ENCODE results near the gene CISD2. TPM values are rescaled to one million over a fixed set of nuclear protein-coding genes. Genes with fewer than 3 reads are reported as not detected.

The CISD2 gene
- total and polyA plus RNA-seq, 2 experiments from 2014 or later: 34.1 to 102 TPM

DNA sequence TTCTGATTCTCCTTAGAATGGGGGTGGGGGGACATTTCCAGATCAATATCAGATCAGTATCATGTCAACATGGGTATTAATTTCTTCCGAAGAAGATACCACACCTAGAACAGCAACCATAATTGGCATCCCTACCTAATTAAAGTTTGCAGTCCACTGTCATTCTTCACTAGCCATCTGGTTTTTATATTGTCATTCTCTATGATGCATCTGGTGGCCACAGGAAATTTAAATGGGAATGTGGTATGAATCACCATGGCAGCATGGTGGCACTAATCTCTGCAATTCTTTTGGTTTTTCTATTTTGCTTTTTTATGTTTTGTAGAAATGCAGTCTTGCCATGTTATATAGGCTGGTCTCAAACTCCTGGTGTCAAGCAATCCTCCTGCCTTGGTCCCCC lies 24.9 kb upstream of the CISD2 start:
- no peaks in the 10 kb centered on the region for H3K4me1 Mint-ChIP-seq
- Histone ChIP-seq H3K4me2 (no peak overlapping the region), H3F3A (replicated peaks; ENCODE audit: low read depth) (no peaks in the 10 kb centered on the region), H2AFZ (no peak overlapping the region), H3K36me3 (ENCODE audit: insufficient read depth) (no peaks in the 10 kb centered on the region), H3K4me3 (no peak overlapping the region), H3K4me1 (ENCODE audit: insufficient read depth) (no peaks in the 10 kb centered on the region), H3K79me2 (replicated peaks; ENCODE audit: insufficient read depth) (no peaks in the 10 kb centered on the region; the same call in 1 of the 2 replicates), H3K27ac (ENCODE audit: low read depth) (no peak overlapping the region), H4K20me1 (replicated peaks; ENCODE audit: insufficient read depth) (no peaks in the 10 kb centered on the region; the same call in none of the 2 replicates), H3K9me2 (ENCODE audit: insufficient read depth) (0 out of 2 replicates have a peak, but pooled peaks cover 5% of the 10 kb centered on the region), H3K27me3 (ENCODE audit: insufficient read depth) (no peaks in the 10 kb centered on the region)
- no peaks in the 10 kb centered on the region for H3K9me3 Mint-ChIP-seq
- H3K36me3 Mint-ChIP-seq (ENCODE audit: low read depth): peaks cover 7% of the 10 kb centered on the region; the same call in 2 of the 3 replicates
- H3K27ac Mint-ChIP-seq: no peak overlapping the region
- DNase-seq (ENCODE audit: low spot score) (no peak), ATAC-seq (no peak)
- peaks cover 10% of the 10 kb centered on the region for H3K27me3 Mint-ChIP-seq (ENCODE audit: insufficient read depth, low read depth, poor library complexity)
- no peak overlapping the region for H3K4me3 Mint-ChIP-seq
- TF ChIP-seq, protein P1, sequence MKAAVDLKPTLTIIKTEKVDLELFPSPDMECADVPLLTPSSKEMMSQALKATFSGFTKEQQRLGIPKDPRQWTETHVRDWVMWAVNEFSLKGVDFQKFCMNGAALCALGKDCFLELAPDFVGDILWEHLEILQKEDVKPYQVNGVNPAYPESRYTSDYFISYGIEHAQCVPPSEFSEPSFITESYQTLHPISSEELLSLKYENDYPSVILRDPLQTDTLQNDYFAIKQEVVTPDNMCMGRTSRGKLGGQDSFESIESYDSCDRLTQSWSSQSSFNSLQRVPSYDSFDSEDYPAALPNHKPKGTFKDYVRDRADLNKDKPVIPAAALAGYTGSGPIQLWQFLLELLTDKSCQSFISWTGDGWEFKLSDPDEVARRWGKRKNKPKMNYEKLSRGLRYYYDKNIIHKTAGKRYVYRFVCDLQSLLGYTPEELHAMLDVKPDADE (IDR thresholded peaks at IDR 0.05): no peak
- TF ChIP-seq ZNF114 (CRISPR knock-in tag; IDR thresholded peaks at IDR 0.05) (no peak), EZH2 (IDR thresholded peaks at IDR 0.05; ENCODE audit: low read depth, unreplicated experiment) (no peak), STAT1 (IDR thresholded peaks at IDR 0.05; ENCODE audit: unreplicated experiment) (no peak), POLR2AphosphoS5 (IDR thresholded peaks at IDR 0.05; ENCODE audit: low read depth) (no peak), CREB1 (CRISPR knock-in tag; IDR thresholded peaks at IDR 0.05; ENCODE audit: low read depth) (no peak), NANOG (IDR thresholded peaks at IDR 0.05; ENCODE audit: borderline replicate concordance) (no peak), JUNB (IDR thresholded peaks at IDR 0.05; ENCODE audit: unreplicated experiment) (no peak), EZH2phosphoT487 (IDR thresholded peaks at IDR 0.05; ENCODE audit: unreplicated experiment) (no peak), ZNF331 (CRISPR knock-in tag; IDR thresholded peaks at IDR 0.05; ENCODE audit: low read depth) (no peak)
- TF ChIP-seq, protein P2, sequence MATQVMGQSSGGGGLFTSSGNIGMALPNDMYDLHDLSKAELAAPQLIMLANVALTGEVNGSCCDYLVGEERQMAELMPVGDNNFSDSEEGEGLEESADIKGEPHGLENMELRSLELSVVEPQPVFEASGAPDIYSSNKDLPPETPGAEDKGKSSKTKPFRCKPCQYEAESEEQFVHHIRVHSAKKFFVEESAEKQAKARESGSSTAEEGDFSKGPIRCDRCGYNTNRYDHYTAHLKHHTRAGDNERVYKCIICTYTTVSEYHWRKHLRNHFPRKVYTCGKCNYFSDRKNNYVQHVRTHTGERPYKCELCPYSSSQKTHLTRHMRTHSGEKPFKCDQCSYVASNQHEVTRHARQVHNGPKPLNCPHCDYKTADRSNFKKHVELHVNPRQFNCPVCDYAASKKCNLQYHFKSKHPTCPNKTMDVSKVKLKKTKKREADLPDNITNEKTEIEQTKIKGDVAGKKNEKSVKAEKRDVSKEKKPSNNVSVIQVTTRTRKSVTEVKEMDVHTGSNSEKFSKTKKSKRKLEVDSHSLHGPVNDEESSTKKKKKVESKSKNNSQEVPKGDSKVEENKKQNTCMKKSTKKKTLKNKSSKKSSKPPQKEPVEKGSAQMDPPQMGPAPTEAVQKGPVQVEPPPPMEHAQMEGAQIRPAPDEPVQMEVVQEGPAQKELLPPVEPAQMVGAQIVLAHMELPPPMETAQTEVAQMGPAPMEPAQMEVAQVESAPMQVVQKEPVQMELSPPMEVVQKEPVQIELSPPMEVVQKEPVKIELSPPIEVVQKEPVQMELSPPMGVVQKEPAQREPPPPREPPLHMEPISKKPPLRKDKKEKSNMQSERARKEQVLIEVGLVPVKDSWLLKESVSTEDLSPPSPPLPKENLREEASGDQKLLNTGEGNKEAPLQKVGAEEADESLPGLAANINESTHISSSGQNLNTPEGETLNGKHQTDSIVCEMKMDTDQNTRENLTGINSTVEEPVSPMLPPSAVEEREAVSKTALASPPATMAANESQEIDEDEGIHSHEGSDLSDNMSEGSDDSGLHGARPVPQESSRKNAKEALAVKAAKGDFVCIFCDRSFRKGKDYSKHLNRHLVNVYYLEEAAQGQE (IDR thresholded peaks at IDR 0.05; ENCODE audit: unreplicated experiment): no peak
- TF ChIP-seq, protein P3, sequence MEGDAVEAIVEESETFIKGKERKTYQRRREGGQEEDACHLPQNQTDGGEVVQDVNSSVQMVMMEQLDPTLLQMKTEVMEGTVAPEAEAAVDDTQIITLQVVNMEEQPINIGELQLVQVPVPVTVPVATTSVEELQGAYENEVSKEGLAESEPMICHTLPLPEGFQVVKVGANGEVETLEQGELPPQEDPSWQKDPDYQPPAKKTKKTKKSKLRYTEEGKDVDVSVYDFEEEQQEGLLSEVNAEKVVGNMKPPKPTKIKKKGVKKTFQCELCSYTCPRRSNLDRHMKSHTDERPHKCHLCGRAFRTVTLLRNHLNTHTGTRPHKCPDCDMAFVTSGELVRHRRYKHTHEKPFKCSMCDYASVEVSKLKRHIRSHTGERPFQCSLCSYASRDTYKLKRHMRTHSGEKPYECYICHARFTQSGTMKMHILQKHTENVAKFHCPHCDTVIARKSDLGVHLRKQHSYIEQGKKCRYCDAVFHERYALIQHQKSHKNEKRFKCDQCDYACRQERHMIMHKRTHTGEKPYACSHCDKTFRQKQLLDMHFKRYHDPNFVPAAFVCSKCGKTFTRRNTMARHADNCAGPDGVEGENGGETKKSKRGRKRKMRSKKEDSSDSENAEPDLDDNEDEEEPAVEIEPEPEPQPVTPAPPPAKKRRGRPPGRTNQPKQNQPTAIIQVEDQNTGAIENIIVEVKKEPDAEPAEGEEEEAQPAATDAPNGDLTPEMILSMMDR (conservative IDR thresholded peaks at IDR 0.05; ENCODE audit: low read depth in 2 of 2): no peak
- TF ChIP-seq, protein P4, sequence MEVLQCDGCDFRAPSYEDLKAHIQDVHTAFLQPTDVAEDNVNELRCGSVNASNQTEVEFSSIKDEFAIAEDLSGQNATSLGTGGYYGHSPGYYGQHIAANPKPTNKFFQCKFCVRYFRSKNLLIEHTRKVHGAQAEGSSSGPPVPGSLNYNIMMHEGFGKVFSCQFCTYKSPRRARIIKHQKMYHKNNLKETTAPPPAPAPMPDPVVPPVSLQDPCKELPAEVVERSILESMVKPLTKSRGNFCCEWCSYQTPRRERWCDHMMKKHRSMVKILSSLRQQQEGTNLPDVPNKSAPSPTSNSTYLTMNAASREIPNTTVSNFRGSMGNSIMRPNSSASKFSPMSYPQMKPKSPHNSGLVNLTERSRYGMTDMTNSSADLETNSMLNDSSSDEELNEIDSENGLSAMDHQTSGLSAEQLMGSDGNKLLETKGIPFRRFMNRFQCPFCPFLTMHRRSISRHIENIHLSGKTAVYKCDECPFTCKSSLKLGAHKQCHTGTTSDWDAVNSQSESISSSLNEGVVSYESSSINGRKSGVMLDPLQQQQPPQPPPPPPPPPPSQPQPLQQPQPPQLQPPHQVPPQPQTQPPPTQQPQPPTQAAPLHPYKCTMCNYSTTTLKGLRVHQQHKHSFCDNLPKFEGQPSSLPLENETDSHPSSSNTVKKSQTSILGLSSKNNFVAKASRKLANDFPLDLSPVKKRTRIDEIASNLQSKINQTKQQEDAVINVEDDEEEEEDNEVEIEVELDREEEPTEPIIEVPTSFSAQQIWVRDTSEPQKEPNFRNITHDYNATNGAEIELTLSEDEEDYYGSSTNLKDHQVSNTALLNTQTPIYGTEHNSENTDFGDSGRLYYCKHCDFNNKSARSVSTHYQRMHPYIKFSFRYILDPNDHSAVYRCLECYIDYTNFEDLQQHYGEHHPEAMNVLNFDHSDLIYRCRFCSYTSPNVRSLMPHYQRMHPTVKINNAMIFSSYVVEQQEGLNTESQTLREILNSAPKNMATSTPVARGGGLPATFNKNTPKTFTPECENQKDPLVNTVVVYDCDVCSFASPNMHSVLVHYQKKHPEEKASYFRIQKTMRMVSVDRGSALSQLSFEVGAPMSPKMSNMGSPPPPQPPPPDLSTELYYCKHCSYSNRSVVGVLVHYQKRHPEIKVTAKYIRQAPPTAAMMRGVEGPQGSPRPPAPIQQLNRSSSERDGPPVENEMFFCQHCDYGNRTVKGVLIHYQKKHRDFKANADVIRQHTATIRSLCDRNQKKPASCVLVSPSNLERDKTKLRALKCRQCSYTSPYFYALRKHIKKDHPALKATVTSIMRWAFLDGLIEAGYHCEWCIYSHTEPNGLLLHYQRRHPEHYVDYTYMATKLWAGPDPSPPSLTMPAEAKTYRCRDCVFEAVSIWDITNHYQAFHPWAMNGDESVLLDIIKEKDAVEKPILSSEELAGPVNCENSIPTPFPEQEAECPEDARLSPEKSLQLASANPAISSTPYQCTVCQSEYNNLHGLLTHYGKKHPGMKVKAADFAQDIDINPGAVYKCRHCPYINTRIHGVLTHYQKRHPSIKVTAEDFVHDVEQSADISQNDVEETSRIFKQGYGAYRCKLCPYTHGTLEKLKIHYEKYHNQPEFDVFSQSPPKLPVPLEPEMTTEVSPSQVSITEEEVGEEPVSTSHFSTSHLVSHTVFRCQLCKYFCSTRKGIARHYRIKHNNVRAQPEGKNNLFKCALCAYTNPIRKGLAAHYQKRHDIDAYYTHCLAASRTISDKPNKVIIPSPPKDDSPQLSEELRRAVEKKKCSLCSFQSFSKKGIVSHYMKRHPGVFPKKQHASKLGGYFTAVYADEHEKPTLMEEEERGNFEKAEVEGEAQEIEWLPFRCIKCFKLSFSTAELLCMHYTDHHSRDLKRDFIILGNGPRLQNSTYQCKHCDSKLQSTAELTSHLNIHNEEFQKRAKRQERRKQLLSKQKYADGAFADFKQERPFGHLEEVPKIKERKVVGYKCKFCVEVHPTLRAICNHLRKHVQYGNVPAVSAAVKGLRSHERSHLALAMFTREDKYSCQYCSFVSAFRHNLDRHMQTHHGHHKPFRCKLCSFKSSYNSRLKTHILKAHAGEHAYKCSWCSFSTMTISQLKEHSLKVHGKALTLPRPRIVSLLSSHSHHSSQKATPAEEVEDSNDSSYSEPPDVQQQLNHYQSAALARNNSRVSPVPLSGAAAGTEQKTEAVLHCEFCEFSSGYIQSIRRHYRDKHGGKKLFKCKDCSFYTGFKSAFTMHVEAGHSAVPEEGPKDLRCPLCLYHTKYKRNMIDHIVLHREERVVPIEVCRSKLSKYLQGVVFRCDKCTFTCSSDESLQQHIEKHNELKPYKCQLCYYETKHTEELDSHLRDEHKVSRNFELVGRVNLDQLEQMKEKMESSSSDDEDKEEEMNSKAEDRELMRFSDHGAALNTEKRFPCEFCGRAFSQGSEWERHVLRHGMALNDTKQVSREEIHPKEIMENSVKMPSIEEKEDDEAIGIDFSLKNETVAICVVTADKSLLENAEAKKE (CRISPR knock-in tag; IDR thresholded peaks at IDR 0.05): no peak
